Stimulated activated CD8-positive, alpha-beta memory T cell treated with anti-CD3 and anti-CD28 coated beads, Interleukin-2, amount 100 ng/mL, for 1 hour (primary cell): ENCODE measurements around the gene PDCD1.

Source experiments
- DNase-seq, 2 donors: peaks; one replicate each; pipeline ENCODE4 v3.0.0-alpha.2; 2020; ENCODE audit warnings: low read depth in 2 of 2

PDCD1 gene

DNA sequence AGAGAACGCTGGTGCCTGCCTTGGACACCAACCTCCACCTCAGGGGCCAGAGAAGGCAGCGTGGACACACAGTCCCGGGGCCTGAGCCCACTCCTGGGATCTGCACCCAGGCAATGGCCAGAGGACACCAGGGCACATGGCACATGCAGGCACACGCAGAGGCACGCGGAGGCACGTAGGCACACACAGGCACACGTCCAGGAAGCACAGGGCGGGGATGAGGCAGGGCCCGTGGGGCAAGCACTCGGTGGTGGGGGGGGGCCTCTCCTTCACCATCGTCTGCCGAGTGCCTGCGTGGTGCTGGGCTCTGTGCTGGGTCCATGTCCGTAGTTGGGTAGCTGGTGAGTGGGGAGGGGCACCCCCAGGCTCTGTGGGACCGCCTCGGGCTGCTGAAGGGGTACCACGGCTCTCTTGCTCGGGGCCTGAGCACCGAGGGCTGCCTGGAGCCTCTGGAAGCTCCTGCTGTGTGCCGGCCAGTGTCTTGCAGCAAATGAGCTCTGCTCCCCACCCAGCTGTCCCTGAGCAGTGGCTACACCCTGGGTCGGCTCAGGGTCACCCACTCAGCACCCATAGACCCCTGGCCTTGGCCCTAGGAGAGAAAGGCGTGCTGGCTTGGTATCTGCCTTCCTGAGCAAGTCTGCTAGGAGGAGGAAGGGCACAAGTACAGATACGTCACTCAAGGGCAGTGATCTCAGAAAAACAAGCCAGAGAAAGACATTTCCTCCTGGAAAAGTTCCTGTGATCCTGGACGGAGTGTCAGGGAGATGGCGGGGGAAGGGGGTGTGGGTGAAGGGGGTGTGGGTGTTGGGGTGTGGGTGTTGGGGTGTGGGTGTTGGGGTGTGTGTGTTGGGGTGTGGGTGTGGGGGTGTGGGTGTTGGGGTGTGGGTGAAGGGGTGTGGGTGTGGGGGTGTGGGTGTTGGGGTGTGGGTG lies 37.3 kb upstream of the PDCD1 start:
- DNase-seq: no peak

DNA sequence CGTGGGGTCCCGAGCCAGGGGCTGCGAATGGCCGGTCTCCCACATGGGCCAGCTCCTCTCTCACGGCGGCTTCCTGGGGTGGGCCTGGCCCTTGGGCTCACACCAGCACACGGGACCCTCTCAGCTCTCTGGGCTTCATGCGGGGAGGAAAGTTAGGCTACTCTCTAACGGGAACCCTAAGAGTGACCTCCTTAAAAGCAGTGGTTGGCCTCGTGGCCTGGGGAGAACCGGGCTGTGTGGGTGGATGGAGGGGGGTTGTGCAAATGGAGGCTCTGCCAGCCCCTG lies 36.7 kb upstream of the PDCD1 start:
- DNase-seq: no peak

DNA sequence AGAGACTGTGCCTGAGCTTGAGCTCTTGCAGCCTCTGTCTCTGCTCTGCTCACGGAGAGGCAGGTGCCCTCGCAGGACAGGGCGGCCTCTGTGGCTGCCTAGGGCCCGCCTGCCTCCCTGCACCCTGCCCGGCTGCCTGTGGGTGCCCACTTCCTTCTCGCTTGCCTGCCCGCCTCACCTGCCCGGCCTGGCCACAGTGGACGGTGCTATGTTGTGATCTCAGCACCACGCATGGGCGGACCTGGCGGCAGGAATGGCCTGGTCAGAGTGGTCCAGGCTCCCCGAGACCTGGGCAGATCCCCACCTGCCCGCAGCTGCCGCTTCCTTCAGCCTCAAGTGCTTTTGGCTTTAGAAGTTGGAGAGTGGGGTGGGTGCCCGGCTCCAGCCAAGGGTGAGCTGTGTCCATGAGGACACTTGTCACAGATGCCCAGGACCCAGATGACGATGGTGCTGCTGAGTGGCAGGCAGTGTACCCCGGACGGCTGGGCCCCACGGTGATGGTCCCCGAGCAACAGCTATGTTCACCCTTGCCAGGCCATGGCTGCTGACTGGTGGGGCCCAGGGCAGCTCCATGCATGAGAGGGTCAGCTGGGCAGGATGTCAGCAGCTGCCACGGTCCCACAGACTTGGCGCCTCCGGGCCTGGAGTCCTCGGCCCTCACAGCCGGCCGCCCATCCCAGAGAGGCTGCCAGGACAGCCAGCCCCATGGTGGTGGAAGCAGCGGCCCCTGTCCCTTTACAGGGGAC lies 36.2 kb upstream of the PDCD1 start:
- DNase-seq: no peak

DNA sequence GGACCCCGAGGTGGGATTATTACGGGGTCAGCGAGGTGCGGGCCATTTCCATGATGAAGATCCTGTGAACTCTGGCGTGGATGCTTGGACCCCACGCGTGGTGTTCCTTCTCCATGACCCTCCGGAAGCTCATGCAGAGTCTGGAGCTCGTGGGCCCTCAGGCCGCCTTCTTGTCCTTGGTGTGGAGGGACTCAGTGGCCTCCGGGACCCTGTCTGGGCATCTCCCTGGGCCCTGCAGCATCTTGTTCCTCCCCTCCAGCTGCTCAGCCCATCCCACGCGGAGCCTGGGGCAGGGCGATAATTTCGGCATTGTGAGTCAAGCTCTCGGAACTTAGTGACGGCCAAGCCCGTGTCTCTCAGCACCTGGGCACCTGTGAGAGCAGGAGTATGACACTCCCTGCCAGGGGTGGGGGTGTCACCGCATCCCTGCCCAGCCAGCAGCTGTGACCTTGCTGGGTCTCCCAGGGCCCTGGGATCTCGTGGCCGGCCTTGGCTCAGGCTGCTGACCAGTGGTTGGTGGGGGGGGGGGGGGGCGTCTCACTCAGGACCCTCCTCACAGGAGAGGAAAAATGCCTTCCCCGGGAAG lies 35.5 kb upstream of the PDCD1 start:
- DNase-seq: no peak

DNA sequence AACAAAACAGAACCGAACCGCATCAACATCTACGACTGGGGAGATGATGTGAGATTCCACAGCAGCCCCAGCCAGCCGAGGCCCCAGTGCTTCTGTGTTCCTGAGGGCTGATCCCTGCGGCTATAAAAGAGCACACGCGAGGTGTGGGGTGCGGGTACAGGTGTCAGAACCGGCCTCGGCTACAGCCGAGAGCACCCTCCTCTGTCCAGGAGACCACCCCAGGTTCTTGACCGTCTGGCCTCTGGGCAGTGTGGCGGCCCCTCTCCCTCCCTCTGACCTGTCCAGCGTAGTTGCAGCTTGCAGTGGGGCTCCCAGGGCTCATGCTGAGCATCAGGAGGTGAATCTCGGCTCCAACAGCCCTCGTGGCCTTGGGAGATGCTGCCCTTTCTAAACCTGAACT lies 34.6 kb upstream of the PDCD1 start:
- no peak for DNase-seq

DNA sequence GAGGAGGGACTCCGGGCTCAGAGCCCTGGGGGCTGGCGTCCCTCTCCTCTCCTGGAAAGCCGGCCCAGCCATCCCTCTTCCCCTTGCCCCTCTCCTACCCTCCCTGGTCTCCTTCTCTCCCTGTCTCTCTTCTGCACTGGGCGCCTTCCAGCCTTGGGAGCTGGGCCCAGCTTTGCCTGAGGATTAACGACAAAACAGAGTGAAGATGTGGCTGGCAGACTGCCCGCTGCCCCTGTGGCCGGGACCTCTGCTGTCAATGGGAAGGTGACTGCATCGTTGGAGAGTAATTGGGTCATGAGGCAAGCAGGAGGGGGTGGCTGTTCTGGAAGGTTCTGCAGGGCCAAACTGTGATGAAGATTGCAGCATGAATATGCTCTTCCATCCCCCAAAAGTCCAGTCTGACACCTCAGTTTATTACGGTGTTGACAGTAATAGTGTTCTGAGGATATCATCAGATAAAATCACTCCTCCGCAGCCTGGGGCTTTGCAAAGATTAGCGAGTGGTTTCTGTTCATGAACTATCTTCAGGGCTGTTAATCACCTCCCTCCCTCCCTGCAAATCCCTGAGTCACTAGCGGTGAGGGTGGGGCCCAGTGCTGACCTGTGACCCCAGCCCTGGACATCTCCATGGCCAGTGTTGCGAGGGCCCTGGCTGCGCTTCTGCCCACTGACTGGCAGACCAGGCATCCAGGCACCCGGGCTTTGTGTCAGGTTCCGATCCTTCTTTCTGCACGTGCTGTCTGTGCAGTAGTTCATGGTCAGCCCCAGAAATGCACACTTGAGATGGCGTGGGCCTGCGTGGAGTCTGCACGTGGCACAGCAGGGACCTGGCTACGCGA lies 33.8 kb upstream of the PDCD1 start:
- DNase-seq: no peak

DNA sequence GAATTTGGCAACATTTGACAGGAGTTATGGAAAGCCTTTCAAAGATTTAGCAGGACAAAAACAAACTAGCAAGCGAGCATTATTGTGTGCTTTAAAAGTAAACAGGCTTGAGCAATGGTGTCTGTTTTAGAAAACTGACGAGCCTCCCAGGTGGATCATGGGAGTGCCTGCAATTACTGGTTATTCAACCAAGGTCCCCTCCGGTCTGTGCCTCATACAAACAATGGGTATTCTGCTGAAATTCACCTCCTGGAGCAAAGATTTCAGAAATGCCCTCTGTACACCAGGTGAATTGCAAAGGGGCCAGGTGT lies 33.2 kb upstream of the PDCD1 start:
- no peak for DNase-seq

DNA sequence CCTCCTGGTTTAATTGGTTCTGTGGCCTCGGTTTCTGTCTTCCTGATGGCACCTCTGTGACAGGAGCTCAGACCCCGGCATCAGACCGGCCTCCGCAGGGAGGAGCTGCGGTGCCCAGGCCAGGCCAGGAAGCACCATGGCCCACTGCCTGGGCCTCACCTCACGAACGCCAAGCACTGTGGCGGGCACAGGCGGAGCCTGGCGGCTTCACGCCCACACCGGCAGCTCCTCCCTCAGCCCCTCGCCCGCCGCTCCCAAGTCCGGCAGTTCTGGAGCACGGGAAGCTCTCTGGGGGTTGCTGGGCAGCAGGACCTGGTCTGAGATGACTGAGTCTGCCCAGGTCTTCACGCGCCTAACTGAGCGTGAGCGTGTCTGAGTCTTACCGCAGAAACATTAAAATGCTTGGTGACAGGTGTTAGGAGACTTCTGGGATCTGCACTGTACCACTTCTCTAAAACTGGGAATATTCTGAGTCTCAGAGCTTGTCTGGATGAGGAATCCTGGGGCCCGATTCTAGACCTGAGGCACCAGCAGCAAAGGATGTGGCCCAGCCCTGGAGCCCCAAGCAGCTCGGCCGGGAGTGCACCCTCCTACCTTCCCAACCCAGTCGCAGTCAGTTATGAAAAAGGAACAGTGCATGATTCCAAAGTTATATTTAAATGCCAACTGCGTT lies 32.8 kb upstream of the PDCD1 start:
- no peak for DNase-seq

DNA sequence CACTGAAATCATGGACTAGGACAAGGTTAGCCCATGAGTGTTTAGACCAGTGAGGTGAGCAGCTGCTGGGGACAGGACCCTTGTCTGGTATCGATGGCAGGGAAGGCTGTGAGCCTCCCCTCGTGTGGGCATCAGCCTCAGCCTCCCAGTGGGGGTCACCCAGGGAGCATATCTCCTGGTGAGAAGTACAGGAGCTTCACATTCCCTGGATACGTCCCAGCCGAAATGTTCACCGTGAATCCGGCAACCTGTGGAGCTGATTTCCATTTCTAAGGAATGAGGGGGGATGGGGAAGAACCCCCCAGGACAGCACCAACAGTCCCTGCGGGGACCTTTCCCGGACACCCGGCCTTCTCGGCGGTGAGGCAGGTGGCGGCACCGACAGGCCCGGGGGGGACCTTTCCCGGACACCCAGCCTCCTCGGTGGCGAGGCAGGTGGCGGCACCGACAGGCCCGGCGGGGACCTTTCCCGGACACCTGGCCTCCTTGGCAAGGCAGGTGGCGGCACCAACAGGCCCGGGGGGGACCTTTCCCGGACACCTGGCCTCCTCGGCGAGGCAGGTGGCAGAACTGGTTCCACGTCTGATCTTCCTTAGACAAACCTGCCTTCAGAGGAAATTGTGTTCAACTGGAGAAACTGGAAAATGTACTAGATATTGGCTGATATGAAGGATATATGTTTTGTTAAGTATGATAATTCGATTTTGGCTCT lies 32.0 kb upstream of the PDCD1 start:
- no peak for DNase-seq

DNA sequence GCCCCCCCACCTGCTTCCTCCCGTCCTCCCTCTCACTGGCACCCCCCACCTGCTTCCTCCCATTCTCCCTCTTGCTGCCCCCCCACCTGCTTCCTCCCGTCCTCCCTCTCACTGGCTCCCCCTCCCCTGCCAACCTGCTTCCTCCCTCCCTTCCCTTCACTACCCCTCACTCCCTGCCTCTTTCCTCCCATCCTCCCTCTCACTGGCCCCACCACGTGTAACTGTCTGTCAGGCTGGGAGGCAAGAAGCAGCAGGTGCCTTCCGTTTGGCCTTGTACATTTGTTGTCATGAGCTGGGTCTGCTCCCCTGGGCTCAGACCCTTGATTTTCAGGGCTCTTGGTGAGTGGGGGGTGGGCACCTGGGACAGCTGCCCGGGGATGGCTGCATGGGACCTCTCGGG lies 29.9 kb upstream of the PDCD1 start:
- DNase-seq: no peak

DNA sequence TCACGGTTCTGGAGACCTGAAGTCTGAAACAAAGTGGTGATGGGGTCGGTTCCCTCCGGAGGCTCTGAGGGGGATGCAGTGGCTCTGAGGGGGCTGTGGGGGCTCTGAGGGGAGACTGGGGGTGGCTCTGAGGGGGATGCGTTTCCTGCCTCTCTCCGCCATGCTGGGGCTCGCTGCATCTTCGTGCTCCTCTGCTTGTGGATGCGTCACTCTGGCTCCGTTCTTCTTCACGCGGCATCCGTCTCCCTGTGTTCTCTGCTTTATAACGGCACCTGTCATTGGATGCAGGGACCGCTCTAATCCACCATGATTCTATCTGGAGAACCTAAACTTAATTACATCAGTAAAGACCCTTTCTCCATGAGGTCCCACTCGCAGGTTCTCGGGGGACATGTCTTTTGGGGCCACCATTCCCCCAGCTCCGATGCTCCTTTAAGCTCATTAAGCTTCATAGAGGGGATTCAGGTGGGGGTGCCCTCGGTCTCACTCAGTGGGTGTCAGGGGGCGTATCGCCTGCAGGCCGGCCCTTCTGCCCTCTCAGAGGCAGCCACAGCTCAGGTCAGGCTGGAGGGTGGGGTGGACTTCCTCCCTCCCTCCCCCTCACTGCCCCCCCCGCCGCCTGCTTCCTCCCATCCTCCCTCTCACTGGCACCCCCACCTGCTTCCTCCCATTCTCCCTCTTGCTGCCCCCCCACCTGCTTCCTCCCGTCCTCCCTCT lies 29.3 kb upstream of the PDCD1 start:
- no peak for DNase-seq

DNA sequence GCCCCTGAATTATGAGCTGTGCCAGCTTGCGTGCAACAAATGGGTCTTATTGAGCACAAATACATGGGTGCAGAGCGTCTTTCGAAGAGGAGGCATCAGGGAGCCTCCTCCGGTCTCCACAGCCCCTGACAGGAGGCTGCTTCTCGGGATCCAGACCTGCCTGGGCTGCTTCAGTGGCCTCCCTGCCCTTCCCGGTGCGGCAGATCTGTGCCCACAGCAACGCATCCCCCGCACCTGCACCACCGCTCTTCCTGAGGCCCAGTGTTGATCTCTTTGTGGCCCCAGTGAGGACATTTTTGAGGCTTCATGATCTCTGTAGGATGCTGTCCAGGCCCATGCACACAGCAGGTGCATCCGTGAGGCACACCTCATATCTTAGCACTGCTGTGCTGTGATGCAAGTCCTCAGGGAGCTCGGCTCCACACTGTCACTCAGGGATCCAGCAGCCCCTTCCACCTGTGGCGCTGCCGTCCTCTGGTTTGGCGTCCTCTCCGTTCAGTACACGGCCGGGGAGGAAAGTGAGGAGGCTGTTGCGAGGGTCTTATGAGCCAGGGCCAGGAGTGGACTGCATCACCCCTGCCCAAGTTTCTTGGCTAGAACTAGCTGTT lies 28.2 kb upstream of the PDCD1 start:
- no peak for DNase-seq

DNA sequence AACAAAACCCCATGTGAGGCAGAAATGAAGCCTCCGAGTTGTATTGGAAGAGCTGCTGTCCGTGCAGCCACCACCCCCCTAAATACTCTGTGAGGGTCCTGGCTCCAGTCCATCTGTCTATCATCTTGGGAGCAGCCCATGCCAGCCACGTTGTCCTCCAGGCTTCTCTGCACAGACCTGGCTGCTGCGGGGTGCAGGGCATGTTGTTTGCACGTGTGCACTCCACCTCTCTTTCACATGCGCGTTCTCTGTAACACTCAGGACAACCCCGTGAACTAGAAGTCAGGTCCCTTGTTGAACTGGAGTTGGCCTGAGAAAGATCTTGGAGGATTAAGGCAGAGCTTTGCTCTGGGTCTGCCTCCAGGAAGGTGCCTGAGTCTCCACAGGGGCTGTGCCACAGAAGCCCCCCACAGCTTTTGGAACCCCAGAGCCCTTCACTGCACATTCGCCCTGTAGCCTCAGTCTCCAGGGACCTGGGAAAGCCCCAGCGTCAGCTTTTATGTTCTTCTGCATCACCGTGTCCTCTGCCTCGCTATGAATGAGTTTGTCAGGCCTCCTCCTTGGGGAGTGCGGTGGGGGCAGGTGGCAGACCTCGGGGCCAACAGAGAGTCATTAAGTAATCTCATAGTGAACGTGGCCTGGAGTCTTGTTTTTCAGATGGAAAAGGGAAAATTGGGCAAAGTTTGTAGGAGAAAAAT lies 27.4 kb upstream of the PDCD1 start:
- no peak for DNase-seq

DNA sequence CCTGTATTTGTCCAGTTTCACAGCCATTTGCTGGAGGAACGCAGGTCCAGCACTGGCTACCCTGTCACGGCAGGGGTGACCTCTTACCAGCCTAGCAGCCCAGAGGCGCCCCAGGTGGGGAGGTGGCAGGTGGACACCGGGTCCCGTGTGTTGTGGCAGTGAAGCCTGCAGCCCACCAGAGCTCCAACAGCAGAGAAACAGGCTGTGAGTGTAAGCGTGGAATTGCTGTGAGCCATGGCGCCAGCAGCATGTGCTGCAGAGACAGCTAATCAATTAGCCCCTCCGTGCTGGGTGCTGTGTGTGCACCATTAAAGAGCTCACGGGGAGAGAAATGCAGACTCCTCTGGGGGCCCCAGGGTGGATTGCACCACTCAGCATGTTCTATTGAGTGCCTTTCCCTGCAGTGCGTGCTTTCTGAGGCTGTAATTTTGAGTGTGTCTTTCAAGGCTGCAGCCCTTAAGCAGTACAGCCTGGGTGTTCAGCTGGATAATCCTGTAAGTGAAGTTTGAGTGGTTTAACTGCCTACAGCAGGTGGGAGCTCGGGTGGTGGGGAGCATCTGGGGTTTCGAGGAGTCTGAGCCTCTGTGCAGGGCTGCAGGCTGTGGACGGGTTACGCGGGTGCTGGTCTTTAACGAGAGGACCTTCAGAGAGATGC lies 26.7 kb upstream of the PDCD1 start:
- DNase-seq: no peak

DNA sequence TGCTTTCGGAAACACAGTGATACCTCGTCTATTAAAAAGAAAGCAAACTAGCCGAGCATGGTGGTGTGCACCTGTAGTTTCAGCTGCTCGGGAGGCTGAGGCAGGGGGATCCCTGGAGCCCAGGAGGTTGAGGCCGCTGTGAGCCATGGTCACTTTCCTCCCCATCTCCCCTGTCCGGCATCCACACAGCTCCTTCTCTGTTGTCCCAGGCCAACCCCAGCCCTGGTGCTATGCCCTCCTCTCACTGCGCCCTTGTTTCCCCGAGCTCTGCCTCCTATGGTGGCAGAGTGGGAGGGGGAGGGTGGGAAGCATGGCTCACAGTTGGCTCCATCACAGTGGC lies 26.2 kb upstream of the PDCD1 start:
- DNase-seq: no peak

DNA sequence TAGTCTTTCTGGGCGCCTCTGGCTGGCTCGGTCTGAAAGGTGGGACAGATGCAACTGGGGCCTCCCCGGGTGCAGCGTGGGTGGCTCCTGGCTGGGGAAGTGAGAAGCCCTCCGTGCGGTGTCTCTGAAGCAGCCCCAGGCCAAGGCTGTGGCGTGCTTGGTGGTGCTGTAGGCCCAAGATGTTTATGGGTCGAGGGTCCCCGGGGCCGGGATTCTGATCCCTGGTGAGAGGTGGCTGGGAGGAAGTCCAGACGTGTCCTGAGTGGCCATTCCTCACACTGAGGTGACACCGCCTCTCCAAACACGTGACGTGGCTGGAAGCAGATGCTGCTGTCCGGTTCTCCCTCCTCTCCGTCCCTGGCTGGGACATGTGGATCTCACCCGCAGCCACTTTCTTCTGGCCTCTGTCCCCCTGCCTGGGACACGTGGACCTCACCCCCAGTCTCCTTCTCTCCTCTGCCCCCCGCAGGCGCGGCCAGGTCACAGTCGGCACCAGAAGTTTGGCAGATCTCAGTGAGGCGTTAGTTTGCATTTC lies 23.5 kb upstream of the PDCD1 start:
- DNase-seq: peak in 1 of 2 donors; percentile 34

DNA sequence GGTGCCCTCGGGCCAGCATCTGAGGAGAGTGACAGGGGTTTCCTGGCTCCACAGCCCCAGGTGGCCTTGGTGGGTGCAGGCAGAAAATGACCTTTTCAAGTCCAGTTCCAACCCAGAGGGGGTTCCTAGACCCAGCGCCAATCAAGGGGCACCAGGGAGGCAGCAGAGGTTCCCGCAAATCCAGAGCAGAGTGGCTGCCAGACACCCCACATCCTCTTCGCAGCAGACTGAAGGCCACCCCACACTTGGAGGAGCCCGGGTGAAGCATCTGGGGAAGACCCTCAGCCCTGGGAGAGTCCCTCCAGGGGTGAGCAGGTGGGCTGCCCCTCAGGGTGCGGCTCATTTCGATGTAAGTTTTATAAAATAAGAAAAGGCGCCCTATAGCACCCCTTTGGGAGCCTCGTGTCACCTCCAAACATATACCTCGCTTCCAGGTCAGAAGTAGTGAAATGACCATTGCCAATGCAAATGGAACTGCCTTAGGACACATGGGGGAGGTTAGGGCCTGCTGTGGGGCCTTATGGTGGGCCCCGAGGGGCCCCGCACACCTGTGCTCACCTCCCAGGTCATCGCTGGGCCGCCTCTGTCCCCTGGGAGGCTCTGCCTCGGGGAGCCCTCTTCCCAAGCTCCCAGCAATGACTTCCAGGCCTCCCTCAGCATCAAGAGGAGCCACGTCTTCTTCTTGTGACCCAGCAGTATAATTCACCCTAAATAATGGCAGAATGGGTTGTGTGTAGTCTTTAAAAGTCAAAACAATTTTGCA lies 21.8 kb upstream of the PDCD1 start:
- no peak for DNase-seq

DNA sequence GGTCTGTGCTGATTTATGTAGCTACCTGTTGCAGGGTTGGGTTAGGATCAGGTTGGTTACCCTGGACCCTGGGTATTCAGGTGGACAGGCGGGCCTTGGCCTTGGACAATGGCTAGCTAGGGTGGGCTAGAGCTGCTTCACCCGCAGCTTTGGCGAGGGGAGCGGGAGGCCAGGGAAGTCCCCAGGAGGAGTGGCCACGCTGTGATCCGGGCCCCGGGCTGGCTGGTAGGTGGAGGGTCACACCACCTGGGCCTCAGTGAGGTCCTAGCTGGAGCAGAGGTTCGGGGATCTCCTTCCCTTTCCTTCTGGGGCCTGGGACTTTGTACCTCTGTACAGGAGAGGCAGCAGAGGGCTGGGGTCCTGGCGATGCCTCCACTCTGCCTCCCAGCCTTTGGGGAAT lies 20.6 kb upstream of the PDCD1 start:
- no peak for DNase-seq
